PC-3 (cell line): Measurements from ENCODE around the gene TRPC3.

Experiments used
- CTCF ChIP-seq: fragments of 300-600 bp; sonication (generic); conservative IDR thresholded peaks from 2 replicates; pipeline ENCODE4 v1.5.1; 2017; ENCODE audit warnings: antibody characterized with exemption, low read depth, mild to moderate bottlenecking, low read length
- EZH2 ChIP-seq: fragments of 300-600 bp; sonication (generic); IDR thresholded peaks from one replicate; pipeline ENCODE4 v1.6.1; 2017; ENCODE audit warnings: antibody characterized with exemption, mild to moderate bottlenecking, low read length; ENCODE audit not compliant: unreplicated experiment

- TF ChIP-seq CTCF (peak; percentile 53), EZH2 (no peak)
These were observed 7.9 kb downstream of the TRPC3 start for GRCh38 chr4:121943941-121944340.
